GM23338 (cell line): Measurements from ENCODE around the gene CHMP6.

Source experiments
- CTCF ChIP-seq, 2 experiments: fragments of 200-600 bp in 1 of 2; sonication (generic) in 1 of 2; conservative IDR thresholded peaks; 2 replicates each; pipeline versions ENCODE4 v1.5.1 to v1.6.1; 2016 to 2017; ENCODE audit warnings: antibody characterized with exemption in 2 of 2, low read depth in 2 of 2, mild to moderate bottlenecking in 2 of 2, moderate library complexity in 1 of 2
- ETS1 ChIP-seq: IDR thresholded peaks from 2 replicates; pipeline ENCODE4 v1.6.1; 2016; ENCODE audit warnings: antibody characterized with exemption
- EZH2 ChIP-seq: fragments of 200-600 bp; sonication (generic); IDR thresholded peaks from one replicate; pipeline ENCODE4 v1.8.0; 2017; ENCODE audit warnings: antibody characterized with exemption, mild to moderate bottlenecking, low read depth; ENCODE audit not compliant: unreplicated experiment
- EZH2phosphoT487 ChIP-seq: fragments of 200-600 bp; sonication (generic); IDR thresholded peaks from one replicate; pipeline ENCODE4 v1.8.1; 2018; ENCODE audit warnings: antibody characterized with exemption; ENCODE audit not compliant: unreplicated experiment
- POLR2AphosphoS5 ChIP-seq: IDR thresholded peaks from 2 replicates; pipeline ENCODE4 v1.6.1; 2016; ENCODE audit warnings: antibody characterized with exemption, low read depth
- REST ChIP-seq: IDR thresholded peaks from one replicate; pipeline ENCODE4 v1.6.1; 2018; ENCODE audit warnings: antibody characterized with exemption; ENCODE audit not compliant: unreplicated experiment
- ZNF331 ChIP-seq: fragments of 250-450 bp; sonication (Bioruptor Pico); IDR thresholded peaks from 2 replicates; pipeline ENCODE4 v1.5.0; 2020; ENCODE audit warnings: low read depth, mild to moderate bottlenecking, moderate library complexity
- ZNF462 ChIP-seq: fragments of 250-450 bp; sonication (Bioruptor Pico); IDR thresholded peaks from 2 replicates; pipeline ENCODE4 v1.5.0; 2020; ENCODE audit warnings: mild to moderate bottlenecking, moderate library complexity

- TF ChIP-seq CTCF (conservative IDR thresholded peaks at IDR 0.05; ENCODE audit: low read depth in 2 of 2), result no peak
- no peak for TF ChIP-seq POLR2AphosphoS5
- TF ChIP-seq EZH2, result no peak
- no peak for TF ChIP-seq ZNF331 (CRISPR knock-in tag)
- TF ChIP-seq ETS1, result no peak
- no peak for TF ChIP-seq EZH2phosphoT487
- TF ChIP-seq ZNF462 (CRISPR knock-in tag), result no peak
- no peak for TF ChIP-seq REST
Observed at GRCh38 chr17:80995131-80995530, 3.5 kb downstream of the CHMP6 start.
